Epithelial cell of proximal tubule (primary cell): ENCODE measurements around the gene PTPRK. TPM values are rescaled to one million over a fixed set of nuclear protein-coding genes. Genes with fewer than 3 reads are reported as not detected.

Experiments used
- DNase-seq: peaks from one replicate; pipeline ENCODE4 v3.0.0-alpha.2; 2011; ENCODE audit warnings: low read depth
- H3K4me3 ChIP-seq: 2 replicates; pipeline ENCODE4 v1.5.1; 2011; ENCODE audit warnings: low read depth, mild to moderate bottlenecking, low read length
- CTCF ChIP-seq: conservative IDR thresholded peaks from 2 replicates; pipeline ENCODE4 v1.5.1; 2012; ENCODE audit warnings: low read depth, mild to moderate bottlenecking, low read length
- total RNA-seq: library from RNA; depleted of rRNA; stranded (reverse); fragments of >200 nt; gene quantifications from 2 replicates; pipeline ENCODE4 v1.2.3, GENCODE V29; 2015

Gene PTPRK
- total RNA-seq, 1 donor from 2014 or later = 42.5 TPM

DNA sequence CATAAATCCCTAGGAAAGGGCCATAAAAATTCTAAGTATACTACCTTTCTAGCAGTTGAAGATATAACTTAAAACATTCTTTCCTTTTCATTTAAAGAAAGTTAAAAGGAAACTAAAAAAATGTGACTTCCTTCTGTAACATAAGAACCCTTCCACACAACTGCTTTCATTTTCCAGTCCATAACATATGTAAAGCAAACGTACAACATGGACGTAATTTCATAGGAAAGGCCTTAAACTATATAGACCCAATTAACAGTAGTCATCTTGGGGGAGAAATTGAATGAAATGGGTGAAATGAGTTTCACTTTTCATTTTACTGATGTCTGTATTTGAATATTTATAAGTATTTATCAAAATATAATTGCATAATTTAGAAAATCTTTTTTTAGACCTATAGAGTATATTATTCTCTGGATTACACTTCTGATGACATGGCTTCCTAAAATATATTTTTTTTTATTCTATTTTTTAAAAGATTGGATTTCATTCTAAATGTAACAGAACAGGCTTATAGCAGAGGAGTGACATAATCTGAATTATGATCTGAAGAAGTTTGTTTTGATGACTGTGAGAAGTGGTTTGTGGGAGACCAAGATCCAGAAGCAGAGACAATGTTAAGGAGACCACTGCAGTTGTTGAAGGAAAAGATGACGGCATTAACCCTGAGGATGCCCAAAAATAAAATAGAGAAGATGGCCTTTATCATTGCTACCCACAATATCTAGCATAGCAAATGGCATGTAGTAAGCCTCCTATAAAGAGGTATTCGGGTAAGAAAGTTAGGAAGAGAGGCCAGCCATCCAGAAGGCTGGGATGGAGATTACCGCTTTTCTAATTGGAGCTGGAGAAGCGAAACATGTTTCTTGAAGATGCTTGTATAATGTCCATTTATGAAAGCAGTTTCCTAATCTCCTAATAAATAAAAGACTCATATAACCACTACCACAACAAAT, 260.4 kb downstream of the PTPRK start:
- no peak for TF ChIP-seq CTCF
- no peak for DNase-seq
- no peak overlapping the region for H3K4me3 ChIP-seq

GRCh38 chr6:128259029-128259724, 261.2 kb downstream of the PTPRK start:
- no peak for TF ChIP-seq CTCF
- no peak for DNase-seq
- H3K4me3 ChIP-seq = no peak overlapping the region

DNA sequence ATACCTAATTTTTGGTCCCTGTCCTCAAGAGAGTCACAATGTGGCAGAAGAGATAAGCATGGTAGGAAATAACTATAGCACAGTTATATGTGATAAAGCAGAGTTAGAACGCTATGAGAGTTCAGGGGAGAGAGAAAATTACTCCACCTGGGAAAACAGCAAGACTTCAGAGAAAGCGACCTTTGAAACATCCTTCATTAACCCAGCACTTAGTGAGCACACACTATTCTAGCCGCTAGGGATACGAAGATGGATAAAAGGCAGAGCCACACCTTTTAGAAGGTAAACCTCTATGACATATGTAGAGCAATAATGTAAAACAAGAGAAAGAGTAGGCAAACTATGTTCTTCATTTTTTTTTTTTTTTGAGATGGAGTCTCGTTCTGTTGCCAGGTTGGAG, 264.3 kb downstream of the PTPRK start:
- H3K4me3 ChIP-seq = no peak overlapping the region
- no peak for TF ChIP-seq CTCF
- no peak for DNase-seq

- H3K4me3 ChIP-seq = no peak overlapping the region
- DNase-seq = no peak
- no peak for TF ChIP-seq CTCF
Measured at GRCh38 chr6:128252341-128253176, 267.8 kb downstream of the PTPRK start.

GRCh38 chr6:128251445-128252340, 268.7 kb downstream of the PTPRK start:
- H3K4me3 ChIP-seq = no peak overlapping the region

More at GRCh38 chr6:128251445-128252340, 268.7 kb downstream of the PTPRK start:
- TF ChIP-seq CTCF = no peak
- no peak for DNase-seq
